Retinal pigment epithelial cell (primary cell): Measurements from ENCODE around the gene POLE.

Experiments
- DNase-seq: peaks from one replicate; pipeline ENCODE4 v3.0.0-alpha.2; 2010; ENCODE audit warnings: low read depth
- H3K4me3 ChIP-seq: 2 replicates; pipeline ENCODE4 v1.5.1; 2011; ENCODE audit warnings: mild to moderate bottlenecking, low read length, control low read depth, moderate library complexity
- TF ChIP-seq, protein P1 (sequence below): conservative IDR thresholded peaks from 2 replicates; pipeline ENCODE4 v1.5.1; 2011; ENCODE audit warnings: low read depth, low read length, control low read depth, inconsistent platforms

POLE gene

DNA sequence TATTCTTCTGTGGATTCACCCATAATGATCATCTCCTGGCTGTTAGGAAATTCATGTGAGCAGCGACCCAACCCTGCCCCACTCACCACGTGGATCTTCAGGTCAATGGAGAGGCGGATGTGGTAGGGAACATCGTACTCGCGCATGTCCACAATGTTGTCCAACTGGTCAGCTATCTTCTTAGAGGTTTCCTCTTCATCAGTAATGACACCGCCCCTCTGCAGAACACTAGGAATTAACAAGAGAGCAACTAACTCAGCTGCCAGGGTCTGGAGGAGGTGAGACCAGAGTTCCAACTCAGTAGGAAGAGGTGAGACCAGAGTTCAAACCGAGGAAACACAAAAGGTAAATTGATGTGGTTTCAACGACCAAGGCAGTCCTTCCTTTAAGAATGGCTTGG is 9.7 kb downstream of the POLE start:
- TF ChIP-seq, protein P1, sequence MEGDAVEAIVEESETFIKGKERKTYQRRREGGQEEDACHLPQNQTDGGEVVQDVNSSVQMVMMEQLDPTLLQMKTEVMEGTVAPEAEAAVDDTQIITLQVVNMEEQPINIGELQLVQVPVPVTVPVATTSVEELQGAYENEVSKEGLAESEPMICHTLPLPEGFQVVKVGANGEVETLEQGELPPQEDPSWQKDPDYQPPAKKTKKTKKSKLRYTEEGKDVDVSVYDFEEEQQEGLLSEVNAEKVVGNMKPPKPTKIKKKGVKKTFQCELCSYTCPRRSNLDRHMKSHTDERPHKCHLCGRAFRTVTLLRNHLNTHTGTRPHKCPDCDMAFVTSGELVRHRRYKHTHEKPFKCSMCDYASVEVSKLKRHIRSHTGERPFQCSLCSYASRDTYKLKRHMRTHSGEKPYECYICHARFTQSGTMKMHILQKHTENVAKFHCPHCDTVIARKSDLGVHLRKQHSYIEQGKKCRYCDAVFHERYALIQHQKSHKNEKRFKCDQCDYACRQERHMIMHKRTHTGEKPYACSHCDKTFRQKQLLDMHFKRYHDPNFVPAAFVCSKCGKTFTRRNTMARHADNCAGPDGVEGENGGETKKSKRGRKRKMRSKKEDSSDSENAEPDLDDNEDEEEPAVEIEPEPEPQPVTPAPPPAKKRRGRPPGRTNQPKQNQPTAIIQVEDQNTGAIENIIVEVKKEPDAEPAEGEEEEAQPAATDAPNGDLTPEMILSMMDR = no peak
- H3K4me3 ChIP-seq = no peak overlapping the region

DNA sequence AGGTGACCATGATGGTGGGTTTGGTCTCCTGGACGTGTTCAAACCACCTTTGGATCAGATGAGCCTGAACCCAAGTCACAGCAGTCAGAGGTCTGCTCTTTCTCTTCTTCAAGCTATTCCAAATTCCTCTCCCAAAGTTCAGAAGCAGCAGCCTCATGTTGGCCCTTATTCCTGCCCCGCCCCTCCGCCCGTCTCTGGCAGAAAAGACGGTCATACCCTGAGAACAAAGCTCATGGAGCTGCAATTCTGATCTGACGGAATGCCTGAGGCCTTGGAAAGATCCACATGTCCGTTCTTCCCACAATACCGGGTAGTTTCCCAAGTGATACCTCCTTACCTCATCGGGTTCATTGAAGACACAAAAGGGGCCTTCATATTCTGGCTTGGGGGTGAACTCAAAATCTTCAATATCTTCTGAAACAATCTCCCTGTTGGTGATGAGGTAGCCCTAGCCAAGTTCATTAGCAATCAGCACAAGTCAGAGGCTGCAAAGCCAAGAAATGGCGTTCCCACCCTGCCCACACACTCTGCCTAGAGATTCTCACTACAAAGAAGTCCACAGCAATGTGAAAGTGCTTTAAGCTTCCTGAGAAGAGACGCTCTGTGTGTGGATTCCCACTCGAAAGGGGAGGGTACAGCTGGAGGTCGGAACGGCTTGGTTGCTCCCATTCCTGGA is 11.2 kb downstream of the POLE start:
- TF ChIP-seq, protein P1 = no peak
- no peak for DNase-seq
- H3K4me3 ChIP-seq = no peak overlapping the region

More for the DNA sequence above, 9.7 kb downstream of the POLE start:
- no peak for DNase-seq

DNA sequence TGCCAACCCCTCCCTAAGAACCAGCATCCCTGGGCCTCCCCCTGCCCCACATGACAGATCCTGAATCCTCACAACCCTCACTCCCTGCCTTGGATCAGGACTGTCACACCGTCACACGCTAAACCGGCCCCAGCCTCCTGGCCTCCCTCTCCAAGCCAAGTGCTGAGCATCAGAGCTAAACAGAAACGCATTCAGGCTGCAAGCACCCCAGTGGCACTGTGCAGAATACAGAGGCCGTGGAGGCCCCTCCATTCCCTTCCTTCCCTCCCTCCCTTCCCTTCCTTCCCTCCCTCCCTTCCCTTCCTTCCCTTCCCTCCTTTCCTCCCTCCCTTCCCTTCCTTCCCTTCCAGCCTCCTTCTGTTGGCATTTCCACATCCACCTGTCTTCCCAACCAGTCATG is 12.6 kb downstream of the POLE start:
- TF ChIP-seq, protein P1 = no peak
- DNase-seq = no peak
- H3K4me3 ChIP-seq = no peak overlapping the region

DNA sequence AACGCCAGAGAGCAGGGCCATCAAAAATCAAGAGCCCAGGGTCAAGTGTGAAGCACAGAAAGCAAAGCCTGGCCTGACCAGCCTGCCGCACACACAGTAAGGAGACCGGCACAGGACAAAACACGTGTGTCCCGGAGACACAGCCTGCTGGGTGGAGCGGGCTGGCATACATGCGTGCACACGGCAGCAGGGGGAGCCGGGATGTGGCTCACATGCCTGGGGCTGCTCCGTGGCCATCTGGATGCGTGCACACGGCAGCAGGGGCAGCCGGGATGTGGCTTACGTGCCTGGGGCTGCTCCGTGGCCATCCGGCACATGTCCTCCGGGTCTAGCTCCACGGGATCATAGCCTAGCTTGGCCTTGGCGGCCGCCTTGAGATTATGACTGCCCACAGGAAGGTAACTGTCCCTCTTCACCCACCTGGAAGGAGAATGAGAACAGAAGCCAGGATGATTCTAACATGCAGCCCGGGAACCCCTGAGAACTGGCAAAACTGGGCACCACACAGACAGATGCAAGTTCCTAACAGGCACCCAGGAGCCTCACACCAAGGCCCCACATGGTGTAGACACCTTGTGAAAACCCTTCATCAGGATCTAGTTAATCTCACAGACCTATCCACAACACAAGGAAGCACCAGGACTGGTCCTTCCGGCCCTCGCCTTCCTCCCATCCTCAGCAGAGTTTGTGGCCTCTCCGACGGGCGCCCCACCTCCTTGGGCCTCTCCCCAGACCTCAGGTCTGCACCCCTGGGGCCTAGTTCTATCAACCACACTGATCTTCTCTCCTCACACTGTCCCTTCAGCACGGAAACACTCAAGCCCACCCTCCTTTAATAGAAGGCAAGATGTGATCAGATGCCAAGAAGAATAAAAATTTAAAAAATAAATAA is 13.6 kb downstream of the POLE start:
- DNase-seq = no peak
- no peak overlapping the region for H3K4me3 ChIP-seq
- TF ChIP-seq, protein P1 = no peak

DNA sequence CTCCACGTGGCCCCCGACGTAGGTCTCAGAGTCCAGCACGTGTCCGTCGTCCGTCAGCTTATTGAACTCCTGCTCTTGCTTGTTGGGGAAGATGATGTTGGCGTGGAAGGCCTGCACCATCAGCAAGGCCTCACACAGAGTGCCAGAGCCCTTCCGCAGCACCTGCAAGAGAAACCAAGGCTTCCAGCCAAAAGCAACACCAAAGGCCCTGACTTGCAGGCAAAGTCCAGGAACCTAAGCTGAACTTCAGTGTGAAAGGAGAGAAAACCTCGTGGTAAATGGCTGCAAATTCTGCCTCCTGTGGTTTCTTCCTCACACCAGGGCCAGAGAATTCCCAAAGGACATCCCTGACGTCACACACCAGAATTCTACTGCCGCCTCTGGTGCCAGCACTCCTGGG is 14.5 kb downstream of the POLE start:
- H3K4me3 ChIP-seq = no peak overlapping the region
- no peak for DNase-seq
- TF ChIP-seq, protein P1 = no peak

DNA sequence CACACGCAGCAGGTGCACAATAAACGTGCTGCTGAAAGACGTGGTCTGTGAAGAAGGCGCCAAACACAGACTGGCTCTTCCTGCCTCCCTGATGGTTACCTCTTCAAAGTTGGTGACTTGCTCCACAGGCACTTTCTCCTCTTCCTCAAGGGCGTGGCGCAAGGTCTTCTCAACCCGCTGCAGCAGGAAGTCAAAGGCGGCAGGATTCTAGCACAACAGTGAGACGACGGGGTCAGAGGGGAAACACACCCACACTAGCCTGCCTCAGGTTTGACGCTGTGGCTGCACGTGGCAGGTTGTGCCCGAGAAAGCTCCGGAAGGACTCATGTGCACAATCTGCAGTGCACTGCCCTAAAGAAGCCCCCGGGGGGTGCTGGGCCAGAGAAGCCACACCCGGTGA is 15.0 kb downstream of the POLE start:
- no peak for DNase-seq
- no peak overlapping the region for H3K4me3 ChIP-seq
- TF ChIP-seq, protein P1 = no peak
